Mucosa of descending colon (tissue), 3 donors: ENCODE measurements around the gene PRM1. TPM values are rescaled to one million over a fixed set of nuclear protein-coding genes. Genes with fewer than 3 reads are reported as not detected.

Experiments
- ATAC-seq: fragments of 200-7000 bp; cut with Tn5 transposase; one replicate; pipeline ENCODE4 v1.9.1; 2020; ENCODE audit warnings: mild to moderate bottlenecking, moderate library complexity
- DNase-seq, 3 donors: peaks; one replicate each; pipeline ENCODE4 v3.0.0-alpha.2; 2020
- H3K36me3 ChIP-seq: fragments of 200-600 bp; one replicate; pipeline ENCODE4 v1.8.0; 2021; ENCODE audit warnings: low read depth, mild to moderate bottlenecking
- H3K4me1 ChIP-seq: fragments of 200-600 bp; one replicate; pipeline ENCODE4 v1.8.0; 2021; ENCODE audit warnings: low read depth, mild to moderate bottlenecking
- H3K4me3 ChIP-seq: fragments of 200-600 bp; one replicate; pipeline ENCODE4 v1.8.0; 2021; ENCODE audit warnings: mild to moderate bottlenecking
- H3K9me3 ChIP-seq: fragments of 200-600 bp; one replicate; pipeline ENCODE4 v1.8.0; 2021; ENCODE audit warnings: mild to moderate bottlenecking
- CTCF ChIP-seq: fragments of 200-600 bp; IDR thresholded peaks from one replicate; pipeline ENCODE4 v1.8.0; 2022; ENCODE audit warnings: antibody characterized with exemption, mild to moderate bottlenecking
- intact Hi-C, 2 donors: fragments of 100-400 bp; cut with DNase I in 1 of 2; cut with micrococcal nuclease in 1 of 2; formaldehyde crosslinking; loops; one replicate each; pipeline versions ENCODE4 v1.11.0 to v1.11.1; 2022; cut with DNase I, micrococcal nuclease
- total RNA-seq, 3 donors: library from RNA; stranded (reverse); fragmentation: NEBNext Ultra II Directional in 2 of 3; extraction: Animal tissue kit (Norgen Biotek cat#: 25700) in 2 of 3; gene quantifications; one replicate each; pipeline versions ENCODE4 v1.2.1 to v1.2.4, GENCODE V29; 2021 to 2023
- donor health status: DM: no; HTN: no; CAD: no; lungs with moderate emphysema.
- donor health status: DM: no; HTN: no; CAD: no.
- donor health status: DM: no; HTN: yes; CAD: no.

Gene PRM1
- total RNA-seq, 3 donors from 2014 or later, result not detected

GRCh38 chr16:11259655-11260595 is 21.2 kb downstream of the PRM1 start:
- Histone ChIP-seq H3K36me3 (no peaks in the 10 kb centered on the region), H3K4me1 (peaks cover 32% of the 10 kb centered on the region), H3K9me3 (no peaks in the 10 kb centered on the region), H3K4me3 (no peak overlapping the region)
- no peak for TF ChIP-seq CTCF
- ATAC-seq (no peak), DNase-seq (no peak)
- intact Hi-C loops, result loop anchor here (5.0 to 10.0 kb wide), 4 partner anchors 85 to 288 kb away; partner anchors contain the start of gene RMI2 (in 1 of the 2)

DNA sequence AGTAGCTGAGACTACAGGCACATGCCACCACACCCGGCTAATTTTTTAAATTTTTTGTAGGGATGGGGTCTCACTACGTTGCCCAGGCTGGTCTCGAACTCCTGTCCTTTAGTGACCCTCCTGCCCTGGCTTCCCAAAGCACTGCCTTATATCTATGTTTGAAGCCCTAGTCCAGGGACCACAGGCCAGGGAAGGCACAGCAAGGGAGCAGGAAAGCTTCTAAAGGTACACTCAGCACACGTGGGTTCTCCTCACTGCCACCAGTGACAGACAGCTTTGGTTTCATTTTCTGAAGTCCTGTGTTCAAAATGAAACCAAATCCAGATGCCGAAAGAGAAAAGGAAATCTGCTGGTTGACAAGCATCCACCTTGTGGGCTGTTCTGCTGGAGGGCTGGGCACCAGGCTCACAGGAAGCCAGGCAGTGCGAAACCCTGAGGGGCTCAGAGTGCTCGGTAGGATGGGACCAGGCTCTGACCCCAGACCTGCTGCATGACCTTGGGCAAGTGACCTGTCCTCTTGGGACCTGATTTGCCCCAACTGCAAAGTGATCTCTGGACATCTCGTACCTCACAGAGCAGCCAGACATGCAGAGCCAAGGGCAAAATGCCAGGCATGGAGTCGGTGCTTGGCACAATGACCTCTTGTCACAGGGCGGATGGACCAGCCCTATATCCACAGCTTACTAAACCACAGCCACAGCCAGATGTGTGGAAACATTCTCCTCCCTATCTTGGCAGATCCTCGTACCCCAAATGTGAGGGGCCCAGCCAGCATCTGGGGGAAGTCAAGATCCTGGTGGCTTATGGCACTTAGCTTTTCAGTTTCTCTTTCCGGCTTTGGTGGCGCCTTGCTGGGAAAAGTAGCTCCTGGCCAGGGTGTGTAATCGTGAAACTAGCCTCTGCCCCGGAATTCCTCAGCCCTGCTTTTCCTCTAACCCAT is 22.3 kb downstream of the PRM1 start:
- ATAC-seq, result peak; percentile 0
- Histone ChIP-seq H3K36me3 (no peaks in the 10 kb centered on the region), H3K9me3 (no peaks in the 10 kb centered on the region), H3K4me1 (peaks cover 25% of the 10 kb centered on the region), H3K4me3 (no peak overlapping the region)
- intact Hi-C loops, result loop anchor here (5.0 to 10.0 kb wide), 2 partner anchors 284 to 287 kb away; no protein-coding TSS in a partner anchor
- peak; percentile 64 to 72 (median 70) for DNase-seq
- no peak for TF ChIP-seq CTCF

DNA sequence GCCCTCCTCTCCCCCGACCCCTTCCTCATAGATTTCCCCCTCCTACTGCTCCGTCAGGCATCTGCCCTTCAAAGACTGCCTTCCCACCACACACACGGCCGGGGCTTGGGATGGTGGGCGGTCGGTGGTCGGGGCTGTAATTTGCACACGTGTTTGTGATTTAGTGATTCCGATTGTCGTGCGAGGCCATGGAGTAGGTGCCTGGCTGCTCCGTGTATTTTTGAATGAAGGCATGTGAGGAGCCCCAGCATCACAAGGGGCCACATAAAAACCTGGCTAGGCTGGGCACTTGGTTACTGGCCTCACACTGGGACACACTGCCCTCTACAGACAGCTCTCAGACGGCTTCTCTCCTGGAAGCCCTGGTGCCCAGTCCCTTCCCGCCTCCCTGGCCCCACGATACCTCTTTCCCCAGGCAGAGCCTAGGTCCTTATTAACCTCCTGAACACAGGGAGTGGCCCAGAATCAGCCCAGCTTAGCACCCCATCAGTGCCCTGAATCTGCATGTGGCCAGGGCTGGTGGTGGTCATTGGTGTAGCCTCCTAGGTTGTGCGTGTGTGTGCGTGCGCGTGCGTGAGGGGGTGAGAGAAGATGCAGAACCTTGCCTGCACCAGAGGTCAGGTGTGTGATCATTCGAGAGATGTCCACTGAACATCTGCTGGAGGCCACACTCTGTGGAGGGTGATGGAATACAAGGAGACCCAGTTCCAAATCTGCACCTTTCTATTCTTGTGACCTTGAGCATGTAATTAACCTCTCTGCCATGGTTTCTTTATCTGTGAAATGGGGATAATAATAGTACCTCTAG is 23.8 kb downstream of the PRM1 start:
- H3K4me1 ChIP-seq, result peaks cover 18% of the 10 kb centered on the region
- H3K4me3 ChIP-seq, result no peak overlapping the region
- no peaks in the 10 kb centered on the region for H3K9me3 ChIP-seq
- peak; percentile 80 to 89 (median 80) for DNase-seq
- intact Hi-C loops, result loop anchor here (5.0 to 10.0 kb wide), 2 partner anchors 283 to 285 kb away; no protein-coding TSS in a partner anchor
- ATAC-seq, result peak; percentile 58
- no peaks in the 10 kb centered on the region for H3K36me3 ChIP-seq
- TF ChIP-seq CTCF, result peak; percentile 63

DNA sequence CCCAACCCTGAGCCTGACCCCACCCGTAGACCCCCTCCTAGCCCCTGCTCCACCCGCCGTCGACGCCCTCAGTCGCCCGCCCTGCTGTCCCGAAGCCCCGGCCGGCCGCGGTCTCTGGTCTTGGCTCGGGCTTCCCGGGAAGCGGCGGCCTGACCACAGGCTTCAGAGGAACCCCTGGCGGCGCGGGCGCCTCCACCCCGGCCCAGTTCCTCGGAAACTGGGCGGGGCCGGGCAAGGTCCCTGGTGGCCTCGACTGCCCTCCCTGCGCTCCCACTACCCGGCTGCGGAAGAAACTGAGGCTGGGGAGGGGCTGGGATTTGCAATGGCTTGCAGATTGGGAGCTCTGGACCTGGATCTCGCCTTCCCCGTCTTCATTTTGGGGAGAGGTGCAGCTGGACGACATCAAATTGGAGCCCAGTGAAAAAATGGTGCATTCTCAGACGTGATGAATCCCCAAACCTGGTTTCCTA is 24.4 kb downstream of the PRM1 start:
- peak; percentile 34 for ATAC-seq
- intact Hi-C loops, result loop anchor here (5.0 to 10.0 kb wide), 2 partner anchors 282 to 284 kb away; no protein-coding TSS in a partner anchor
- Histone ChIP-seq H3K4me1 (peaks cover 18% of the 10 kb centered on the region), H3K36me3 (no peaks in the 10 kb centered on the region), H3K4me3 (peak overlapping the region; percentile 63), H3K9me3 (no peaks in the 10 kb centered on the region)
- DNase-seq, result peak in 1 of 3 donors; percentile 67
- no peak for TF ChIP-seq CTCF
